Activated T-cell treated with anti-CD3 and anti-CD28 coated beads, Interleukin-2, amount 50 U/mL, for 4 hours (primary cell): ENCODE data around the gene BNC2. TPM values are rescaled to one million over a fixed set of nuclear protein-coding genes. Genes with fewer than 3 reads are reported as not detected.
"Not testable (repeated sequence)": the region's sequence is repeated elsewhere in the genome, so short reads cannot be mapped to it uniquely, and the experiment has no call there.

Experiments
- ATAC-seq, 2 donors: fragments of 200-7000 bp; cut with Tn5 transposase; one replicate each; pipeline ENCODE4 v1.10.0; 2021
- DNase-seq: peaks from one replicate; pipeline ENCODE4 v3.0.0-alpha.2; 2020
- H3K27me3 Mint-ChIP-seq: one replicate; pipeline ENCODE4 v1.8.0; 2021; ENCODE audit warnings: low read depth, mixed read lengths
- H3K36me3 Mint-ChIP-seq: one replicate; pipeline ENCODE4 v1.8.0; 2022; ENCODE audit warnings: mixed read lengths; ENCODE audit not compliant: insufficient read depth
- H3K4me1 Mint-ChIP-seq: one replicate; pipeline ENCODE4 v1.8.0; 2021; ENCODE audit warnings: low read depth, mixed read lengths
- H3K4me3 Mint-ChIP-seq: one replicate; pipeline ENCODE4 v1.8.0; 2021; ENCODE audit warnings: mild to moderate bottlenecking, moderate library complexity, mixed read lengths
- H3K9me3 Mint-ChIP-seq: one replicate; pipeline ENCODE4 v1.8.0; 2021; ENCODE audit warnings: mixed read lengths
- total RNA-seq, 3 donors: library from RNA; stranded (reverse); gene quantifications; one replicate each; pipeline ENCODE4 v1.2.1, GENCODE V29; 2021

BNC2 gene
- total RNA-seq, 3 donors from 2014 or later: 0.08 to 0.29 (median 0.25) TPM

DNA sequence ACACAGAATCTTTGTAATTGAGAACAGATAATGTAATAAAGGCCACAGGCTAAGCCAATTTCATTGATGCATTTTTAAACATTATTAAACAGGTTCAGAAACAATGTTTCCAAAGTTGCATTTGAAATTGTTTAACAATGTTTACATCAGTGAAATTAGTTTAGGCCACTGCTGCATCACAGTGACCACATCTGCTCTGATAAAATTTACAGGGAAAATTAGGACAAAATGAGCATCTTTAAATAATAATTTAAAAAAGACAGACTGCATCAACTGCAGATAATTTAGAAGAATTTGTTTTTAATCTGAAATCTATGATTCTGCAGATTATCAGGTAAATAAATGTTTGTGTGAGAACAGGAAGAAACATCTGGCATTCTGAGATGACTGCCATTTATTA, 420.4 kb downstream of the BNC2 start:
- H3K9me3 Mint-ChIP-seq: no peaks in the 10 kb centered on the region
- DNase-seq (no peak), ATAC-seq (no peak)
- no peaks in the 10 kb centered on the region for H3K36me3 Mint-ChIP-seq
- H3K27me3 Mint-ChIP-seq: no peaks in the 10 kb centered on the region
- H3K4me1 Mint-ChIP-seq: no peaks in the 10 kb centered on the region
- no peak overlapping the region for H3K4me3 Mint-ChIP-seq

DNA sequence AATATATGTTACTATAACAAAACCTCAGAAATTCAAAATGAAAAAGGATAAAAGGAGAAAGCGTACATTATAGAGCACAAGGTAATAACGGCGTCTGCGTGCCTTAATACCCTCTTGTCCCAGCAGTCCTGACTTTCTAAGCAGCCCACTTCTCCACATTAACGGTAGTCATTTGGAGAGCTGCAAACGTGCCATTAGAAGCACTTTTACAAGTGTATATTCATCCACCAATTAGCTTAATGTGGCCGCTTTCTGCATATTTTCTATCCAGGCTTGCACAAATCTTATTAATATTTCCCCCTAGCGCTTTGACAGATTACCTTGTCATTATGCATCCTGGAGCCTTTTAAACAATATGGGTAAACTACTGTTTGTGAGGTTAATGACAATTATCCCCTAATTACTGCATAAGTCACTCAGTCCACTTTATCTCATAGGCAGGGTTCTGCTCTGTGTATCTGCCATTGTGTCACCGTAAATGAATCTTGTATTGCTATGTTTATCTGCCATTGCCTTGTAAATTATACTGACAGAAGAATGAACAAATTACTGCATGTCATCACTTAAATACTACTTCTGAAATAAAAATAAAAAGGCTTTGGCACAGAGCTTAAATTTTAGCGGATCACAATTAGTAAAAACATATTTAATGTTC, 421.3 kb downstream of the BNC2 start:
- Mint-ChIP-seq H3K9me3 (no peaks in the 10 kb centered on the region), H3K27me3 (no peaks in the 10 kb centered on the region), H3K4me3 (no peak overlapping the region), H3K36me3 (no peaks in the 10 kb centered on the region), H3K4me1 (no peaks in the 10 kb centered on the region)
- DNase-seq (no peak), ATAC-seq (no peak)

DNA sequence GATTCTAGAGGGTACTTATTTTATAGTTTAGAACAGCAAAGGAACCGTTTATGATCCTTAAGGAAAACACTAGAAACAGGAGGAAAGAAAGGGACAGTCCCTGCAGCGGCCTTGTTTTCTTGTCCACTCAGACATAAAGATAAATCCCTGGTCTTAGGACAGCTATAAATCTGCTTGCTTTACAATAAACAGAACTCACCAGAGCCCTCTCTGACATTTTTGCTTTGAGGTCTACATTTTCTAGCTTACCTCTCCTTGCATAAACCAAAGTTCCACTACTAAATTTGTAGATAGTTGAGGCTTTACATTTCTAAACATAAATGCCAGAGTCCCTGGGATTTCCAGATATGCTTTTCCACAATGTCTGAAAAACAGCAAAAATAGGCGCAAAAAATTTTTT, 422.5 kb downstream of the BNC2 start:
- H3K36me3 Mint-ChIP-seq: no peaks in the 10 kb centered on the region
- no peaks in the 10 kb centered on the region for H3K27me3 Mint-ChIP-seq
- no peak for DNase-seq
- H3K9me3 Mint-ChIP-seq: no peaks in the 10 kb centered on the region
- no peaks in the 10 kb centered on the region for H3K4me1 Mint-ChIP-seq
- H3K4me3 Mint-ChIP-seq: no peak overlapping the region
- ATAC-seq: no peak

DNA sequence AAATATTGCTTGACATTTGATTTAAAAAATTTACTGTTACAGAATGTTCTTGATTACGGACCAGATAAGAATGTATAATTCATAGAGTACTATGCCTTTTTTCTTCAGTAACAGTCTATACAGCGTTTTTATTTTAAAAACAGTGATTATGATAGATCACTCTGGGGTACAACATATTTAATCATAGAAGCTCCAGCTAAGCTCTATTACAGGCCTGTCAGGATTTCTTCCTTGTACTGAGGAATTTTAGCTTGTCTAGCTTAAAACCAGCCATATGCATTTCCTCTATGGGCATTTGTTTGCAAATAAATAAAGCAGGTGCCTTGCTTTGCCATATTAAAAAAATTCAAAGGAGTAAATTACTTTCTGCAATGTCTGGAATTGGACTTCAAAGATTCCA, 423.8 kb downstream of the BNC2 start:
- DNase-seq (no peak), ATAC-seq (no peak)
- Mint-ChIP-seq H3K4me1 (no peaks in the 10 kb centered on the region), H3K36me3 (no peaks in the 10 kb centered on the region), H3K9me3 (no peaks in the 10 kb centered on the region), H3K4me3 (no peak overlapping the region), H3K27me3 (no peaks in the 10 kb centered on the region)

DNA sequence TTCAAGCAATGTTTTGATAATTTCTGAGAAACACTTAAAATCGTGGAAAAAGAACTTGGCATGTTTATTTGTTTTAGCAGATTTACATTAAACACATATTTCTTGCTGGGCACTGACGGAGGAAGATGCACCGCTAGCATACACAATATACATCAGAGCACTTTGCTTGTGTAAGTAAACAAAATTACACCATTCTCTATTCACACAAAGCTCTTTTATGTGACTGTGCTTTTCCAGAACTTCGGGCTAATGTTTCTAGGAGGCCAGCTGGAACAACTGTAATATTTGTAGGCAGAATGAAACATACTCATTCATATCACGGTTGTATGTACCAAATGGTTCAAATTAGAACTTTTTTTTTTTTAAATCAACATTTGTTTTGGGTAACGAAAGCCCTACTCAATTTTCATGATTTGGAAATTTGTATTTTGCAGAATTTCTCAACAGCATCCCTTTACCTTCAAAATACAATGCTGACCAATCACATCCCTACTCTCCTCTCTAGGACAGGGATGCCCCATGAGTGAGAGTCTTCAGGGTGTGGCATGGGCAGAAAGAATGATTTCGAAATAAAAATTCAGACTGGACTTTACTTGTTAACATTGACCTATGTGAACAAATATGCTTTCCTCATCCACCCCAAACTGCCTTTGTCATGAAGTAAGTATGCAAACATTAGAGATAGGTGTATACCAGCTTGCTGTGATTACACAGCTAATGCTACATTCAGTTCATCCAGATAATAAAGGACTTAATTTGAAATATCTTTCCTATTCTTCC, 425.1 kb downstream of the BNC2 start:
- Mint-ChIP-seq H3K36me3 (no peaks in the 10 kb centered on the region), H3K27me3 (no peaks in the 10 kb centered on the region), H3K4me1 (no peaks in the 10 kb centered on the region), H3K4me3 (no peak overlapping the region), H3K9me3 (no peaks in the 10 kb centered on the region)
- DNase-seq (no peak), ATAC-seq (no peak)

DNA sequence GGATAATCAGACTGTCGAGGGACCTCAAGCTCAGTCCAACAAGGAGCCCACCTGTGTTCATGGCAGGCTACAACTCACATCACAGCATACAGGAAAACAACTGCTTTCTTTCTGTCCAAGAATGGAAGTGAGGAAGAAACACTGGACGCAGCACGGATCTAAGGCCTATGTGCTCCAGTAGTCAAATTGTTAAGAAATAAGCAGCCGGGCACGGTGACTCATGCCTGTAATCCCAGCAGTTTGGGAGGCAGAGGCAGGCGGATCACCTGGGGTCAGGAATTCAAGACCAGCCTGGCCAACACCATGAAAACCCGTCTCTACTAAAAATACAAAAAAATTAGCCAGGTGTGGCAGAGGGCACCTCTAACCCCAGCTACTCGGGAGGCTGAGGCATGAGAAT, 427.8 kb downstream of the BNC2 start:
- no peaks in the 10 kb centered on the region for H3K27me3 Mint-ChIP-seq
- H3K4me3 Mint-ChIP-seq: no peak overlapping the region
- ATAC-seq: no peak
- H3K36me3 Mint-ChIP-seq: no peaks in the 10 kb centered on the region
- H3K4me1 Mint-ChIP-seq: no peaks in the 10 kb centered on the region
- no peaks in the 10 kb centered on the region for H3K9me3 Mint-ChIP-seq
- DNase-seq: no peak

DNA sequence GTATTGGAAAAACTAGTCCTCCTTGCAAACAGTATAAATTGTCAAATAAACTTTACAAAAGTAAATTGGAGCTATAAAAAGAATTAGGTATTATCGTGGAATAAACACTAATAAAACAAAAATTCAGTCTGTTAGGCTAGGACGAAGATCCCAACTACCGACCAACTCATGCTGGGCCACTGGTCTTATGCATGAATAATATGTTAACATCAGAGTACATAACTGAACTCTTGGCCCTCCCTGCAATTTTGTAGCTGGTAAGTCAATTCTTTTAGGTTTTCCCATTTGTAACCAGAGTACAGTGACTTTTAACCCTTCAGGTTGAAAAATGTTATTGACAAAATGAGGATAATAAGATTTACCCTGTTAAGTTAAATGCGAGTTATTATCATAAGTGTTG, 428.7 kb downstream of the BNC2 start:
- H3K4me3 Mint-ChIP-seq: no peak overlapping the region
- H3K4me1 Mint-ChIP-seq: no peaks in the 10 kb centered on the region
- DNase-seq: no peak
- no peaks in the 10 kb centered on the region for H3K9me3 Mint-ChIP-seq
- H3K27me3 Mint-ChIP-seq: no peaks in the 10 kb centered on the region
- H3K36me3 Mint-ChIP-seq: no peaks in the 10 kb centered on the region
- no peak for ATAC-seq

DNA sequence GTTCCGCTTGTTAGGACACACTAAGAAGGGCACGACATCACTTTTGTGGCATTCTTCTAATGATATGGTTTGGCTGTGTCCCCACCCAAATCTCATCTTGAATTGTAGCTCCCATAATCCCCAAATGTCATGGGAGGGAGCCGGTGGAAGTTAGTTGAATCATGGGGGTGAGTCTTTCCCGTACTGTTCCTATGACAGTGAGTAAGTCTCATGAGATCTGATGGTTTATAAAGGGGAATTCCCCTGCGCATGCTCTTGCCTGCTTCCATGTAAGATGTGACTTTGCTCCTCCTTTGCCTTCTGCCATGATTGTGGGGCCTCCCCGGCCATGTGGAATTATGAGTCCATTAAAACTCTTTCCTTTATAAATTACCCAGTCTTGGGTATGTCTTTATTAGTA, 431.6 kb downstream of the BNC2 start:
- not testable (repeated sequence) for DNase-seq, H3K27me3 Mint-ChIP-seq, H3K36me3 Mint-ChIP-seq, ATAC-seq, H3K4me3 Mint-ChIP-seq, H3K9me3 Mint-ChIP-seq, H3K4me1 Mint-ChIP-seq

DNA sequence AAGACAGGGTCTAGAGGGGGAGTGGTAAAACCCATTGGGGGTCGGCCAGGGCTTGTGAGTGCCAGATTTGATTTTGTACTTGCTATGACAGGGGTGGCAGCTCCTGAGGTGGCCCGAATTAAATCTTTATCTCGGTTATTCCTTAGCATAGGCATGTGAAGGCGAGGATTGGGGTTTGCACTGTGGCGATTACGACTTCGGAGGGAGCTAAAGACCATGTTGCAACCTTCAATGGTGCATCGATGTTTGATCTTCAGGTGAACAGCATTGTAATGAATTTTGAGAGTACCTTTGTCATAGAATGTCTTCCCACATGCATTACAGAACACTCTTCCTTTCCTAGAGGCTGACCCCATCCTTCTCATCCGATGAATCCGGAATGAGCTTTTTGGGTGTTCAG, 433.9 kb downstream of the BNC2 start:
- ATAC-seq: no peak
- H3K27me3 Mint-ChIP-seq: no peaks in the 10 kb centered on the region
- no peaks in the 10 kb centered on the region for H3K9me3 Mint-ChIP-seq
- H3K4me1 Mint-ChIP-seq: no peaks in the 10 kb centered on the region
- DNase-seq: no peak
- no peaks in the 10 kb centered on the region for H3K36me3 Mint-ChIP-seq
- H3K4me3 Mint-ChIP-seq: no peak overlapping the region

DNA sequence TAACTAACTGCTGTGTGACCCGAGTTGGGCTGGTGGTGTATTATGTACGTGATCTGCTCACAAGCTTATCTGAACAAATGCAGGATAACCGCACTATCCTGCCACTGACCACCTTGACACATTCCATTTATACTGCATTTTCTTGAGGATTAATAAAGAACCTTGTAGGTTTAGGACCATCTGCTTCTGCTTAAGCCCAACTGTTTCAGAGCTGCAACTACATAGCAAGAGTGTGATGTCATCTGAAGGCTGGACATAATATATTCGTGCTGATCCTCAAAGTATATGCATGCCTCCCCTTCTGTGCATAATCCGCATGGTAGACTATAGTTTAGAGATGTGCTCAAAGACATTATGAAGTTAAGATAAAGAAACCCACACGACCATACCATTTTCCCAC, 435.9 kb downstream of the BNC2 start:
- DNase-seq (no peak), ATAC-seq (no peak)
- Mint-ChIP-seq H3K9me3 (peaks cover 5% of the 10 kb centered on the region), H3K4me1 (no peaks in the 10 kb centered on the region), H3K36me3 (no peaks in the 10 kb centered on the region), H3K4me3 (no peak overlapping the region), H3K27me3 (no peaks in the 10 kb centered on the region)

DNA sequence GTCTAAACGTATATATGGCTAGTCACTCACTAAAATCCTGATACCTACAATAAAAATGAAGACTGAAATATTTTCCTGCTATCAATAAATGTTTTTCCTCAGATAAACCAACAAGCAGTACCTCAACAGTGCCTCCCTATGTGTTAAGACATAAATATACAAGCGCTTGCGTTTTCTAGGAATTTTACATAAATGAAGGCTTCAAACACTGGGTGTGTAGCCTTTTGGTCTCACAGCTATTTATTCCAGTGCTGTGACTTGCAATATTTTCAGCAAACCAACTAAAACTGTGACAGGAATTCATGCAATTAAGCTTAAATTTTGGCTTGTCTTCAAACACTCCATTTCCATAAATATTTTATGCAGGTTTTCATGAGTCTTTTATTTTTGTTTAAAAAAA, 437.0 kb downstream of the BNC2 start:
- no peak for DNase-seq

DNA sequence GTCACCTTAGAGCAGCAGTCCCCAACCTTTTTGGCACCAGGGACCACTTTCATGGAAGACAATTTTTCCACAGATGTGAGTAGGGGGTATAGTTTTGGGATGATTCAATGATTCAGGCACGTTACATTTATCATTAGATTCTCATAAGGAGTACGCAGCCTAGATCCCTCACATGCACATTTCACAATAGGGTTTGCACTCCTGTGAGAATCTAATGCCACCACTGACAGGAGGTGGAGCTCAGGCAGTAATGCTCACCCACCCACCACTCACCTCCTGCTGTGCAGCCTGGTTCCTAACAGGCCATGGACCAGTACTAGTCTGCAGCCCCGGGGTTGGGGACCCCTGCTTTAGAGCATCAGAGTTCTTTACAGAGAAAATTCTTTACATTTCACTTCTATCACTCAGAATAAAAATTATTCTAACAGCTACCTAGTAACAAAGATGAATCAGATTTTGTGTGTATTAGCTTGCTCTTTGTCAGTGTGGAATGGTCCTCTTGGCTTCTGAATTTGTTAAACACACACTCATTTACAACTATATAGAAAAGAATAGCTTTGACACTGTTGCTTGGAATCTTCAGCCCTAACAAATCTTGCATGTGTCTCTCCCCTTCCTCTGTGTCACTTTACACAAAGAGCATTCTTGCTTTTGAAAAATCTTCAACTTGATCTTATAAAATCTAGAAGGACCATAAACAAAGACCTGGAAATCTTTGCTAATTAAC, 438.6 kb downstream of the BNC2 start:
- Mint-ChIP-seq H3K4me3 (no peak overlapping the region), H3K4me1 (no peaks in the 10 kb centered on the region), H3K36me3 (no peaks in the 10 kb centered on the region), H3K9me3 (peaks cover 5% of the 10 kb centered on the region), H3K27me3 (no peaks in the 10 kb centered on the region)
- DNase-seq (no peak), ATAC-seq (no peak)

More for the DNA sequence above, 437.0 kb downstream of the BNC2 start:
- H3K4me3 Mint-ChIP-seq: no peak overlapping the region
- peaks cover 5% of the 10 kb centered on the region for H3K9me3 Mint-ChIP-seq
- no peaks in the 10 kb centered on the region for H3K27me3 Mint-ChIP-seq
- no peak for ATAC-seq
- H3K36me3 Mint-ChIP-seq: no peaks in the 10 kb centered on the region
- H3K4me1 Mint-ChIP-seq: no peaks in the 10 kb centered on the region

DNA sequence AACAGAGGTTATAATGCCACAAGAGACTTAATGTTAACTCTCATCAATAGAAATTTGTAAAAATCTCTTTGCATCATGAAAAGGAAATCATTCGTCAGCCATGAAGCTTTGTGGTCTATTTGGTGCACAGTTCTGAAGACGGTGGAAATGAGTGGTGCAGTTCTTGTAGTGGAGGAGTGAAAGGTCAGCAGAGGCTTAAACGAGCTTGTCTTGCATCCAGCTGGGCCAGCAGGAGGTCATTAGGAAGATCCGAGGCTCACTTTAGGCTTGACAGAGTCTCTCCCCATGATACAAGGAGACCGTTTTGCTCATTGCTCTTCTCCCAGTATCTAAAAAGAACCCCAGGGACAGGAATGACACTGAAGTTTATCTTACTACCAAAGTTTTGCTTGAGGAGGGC, 440.8 kb downstream of the BNC2 start:
- ATAC-seq (no peak), DNase-seq (no peak)
- Mint-ChIP-seq H3K4me1 (no peaks in the 10 kb centered on the region), H3K27me3 (no peaks in the 10 kb centered on the region), H3K4me3 (no peak overlapping the region), H3K9me3 (peaks cover 5% of the 10 kb centered on the region), H3K36me3 (no peaks in the 10 kb centered on the region)

DNA sequence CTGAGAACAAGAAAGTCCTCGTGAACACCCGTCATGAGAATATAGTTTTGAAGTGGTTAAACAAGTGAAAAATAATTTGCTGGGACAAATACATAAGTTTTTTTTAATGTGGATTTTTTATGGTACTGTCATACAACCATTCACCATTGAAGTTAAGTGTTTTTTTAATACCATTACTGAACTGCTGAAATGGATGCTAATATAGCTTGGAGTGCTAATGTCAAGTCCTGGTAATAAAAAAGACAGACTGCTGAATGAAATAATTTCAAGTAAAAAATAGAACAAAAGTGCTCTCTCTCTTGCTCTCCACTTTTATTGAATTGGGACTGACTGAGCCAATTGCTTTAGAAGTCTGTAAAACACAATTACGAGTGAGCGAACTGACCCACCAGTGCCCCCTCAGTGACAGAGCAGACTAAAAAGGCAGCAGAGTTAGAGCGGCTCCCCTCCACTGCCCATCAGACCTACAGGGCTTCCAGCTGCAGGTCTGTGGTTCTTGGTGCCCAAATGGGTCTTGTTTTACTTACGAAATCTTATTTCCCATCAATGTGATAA, 442.5 kb downstream of the BNC2 start:
- Mint-ChIP-seq H3K9me3 (peaks cover 5% of the 10 kb centered on the region), H3K27me3 (no peaks in the 10 kb centered on the region), H3K36me3 (no peaks in the 10 kb centered on the region), H3K4me3 (no peak overlapping the region), H3K4me1 (no peaks in the 10 kb centered on the region)
- DNase-seq (no peak), ATAC-seq (no peak)
